ENCODE data around the gene COL21A1. TPM values are rescaled to one million over a fixed set of nuclear protein-coding genes. Genes with fewer than 3 reads are reported as not detected.
"Not testable (repeated sequence)": the region's sequence is repeated elsewhere in the genome, so short reads cannot be mapped to it uniquely, and the experiment has no call there.

The COL21A1 gene
- total RNA-seq = 95.0 TPM

GRCh38 chr6:56246881-56247653, at the start of gene COL21A1:
Gene COL21A1, minus strand, starts transcription at chr6:56247580. Its CDS starts 64,962 bp downstream, at chr6:56182618.
- peak; percentile 89 for DNase-seq

- DNase-seq = peak; percentile 64
Measured at GRCh38 chr6:56293781-56294180, 46.4 kb upstream of the COL21A1 start.

- DNase-seq = peak; percentile 88
Measured at GRCh38 chr6:56292505-56293181, 45.3 kb upstream of the COL21A1 start.

GRCh38 chr6:56291302-56291917, 44.0 kb upstream of the COL21A1 start:
- DNase-seq = no peak

- no peak for DNase-seq
Measured at GRCh38 chr6:56289721-56290120, 42.3 kb upstream of the COL21A1 start.

- no peak for DNase-seq
Measured at GRCh38 chr6:56288347-56288746, 41.0 kb upstream of the COL21A1 start.

- DNase-seq = no peak
Measured at GRCh38 chr6:56282391-56282790, 35.0 kb upstream of the COL21A1 start.

GRCh38 chr6:56280126-56280525, 32.7 kb upstream of the COL21A1 start:
- no peak for DNase-seq

- no peak for DNase-seq
Measured at GRCh38 chr6:56279331-56280080, 32.1 kb upstream of the COL21A1 start.

GRCh38 chr6:56278171-56278591, 30.8 kb upstream of the COL21A1 start:
- peak; percentile 45 for DNase-seq

- no peak for DNase-seq
Measured at GRCh38 chr6:56270812-56271441, 23.5 kb upstream of the COL21A1 start.

GRCh38 chr6:56268266-56268665, 20.9 kb upstream of the COL21A1 start:
- DNase-seq = no peak

GRCh38 chr6:56266011-56266410, 18.6 kb upstream of the COL21A1 start:
- DNase-seq = no peak

GRCh38 chr6:56263596-56264315, 16.4 kb upstream of the COL21A1 start:
- peak; percentile 60 for DNase-seq

GRCh38 chr6:56260593-56260992, 13.2 kb upstream of the COL21A1 start:
- not testable (repeated sequence) for DNase-seq

GRCh38 chr6:56259234-56260077, 12.1 kb upstream of the COL21A1 start:
- DNase-seq = peak; percentile 84

GRCh38 chr6:56255349-56255748, 8.0 kb upstream of the COL21A1 start:
- no peak for DNase-seq

GRCh38 chr6:56250266-56250665, 2.9 kb upstream of the COL21A1 start:
- DNase-seq = no peak

- DNase-seq = no peak
Measured at GRCh38 chr6:56247654-56248122, 308 bp upstream of the COL21A1 start.

- no peak for DNase-seq
Measured at GRCh38 chr6:56246541-56246880, 869 bp downstream of the COL21A1 start.
